ENCODE data around the gene C4BPA.

C4BPA gene

GRCh38 chr1:207089627-207090355 lies 14.2 kb upstream of the C4BPA start:
- H3K36me3 Mint-ChIP-seq (ENCODE audit: low read depth), result no peaks in the 10 kb centered on the region
- H3K9me3 Mint-ChIP-seq, result no peaks in the 10 kb centered on the region
- no peak overlapping the region for H3K4me3 Mint-ChIP-seq
- no peaks in the 10 kb centered on the region for H3K4me1 Mint-ChIP-seq
- peaks cover 15% of the 10 kb centered on the region for H3K27me3 Mint-ChIP-seq (ENCODE audit: low read depth, poor library complexity)
- no peak for DNase-seq
- no peak overlapping the region for H3K27ac Mint-ChIP-seq
- no peak for TF ChIP-seq CTCF (IDR thresholded peaks at IDR 0.05)

- DNase-seq, result no peak
- no peak overlapping the region for H3K27ac Mint-ChIP-seq
- H3K4me3 Mint-ChIP-seq, result no peak overlapping the region
- H3K27me3 Mint-ChIP-seq (ENCODE audit: low read depth, poor library complexity), result peaks cover 16% of the 10 kb centered on the region
- peaks cover under 1% of the 10 kb centered on the region for H3K9me3 Mint-ChIP-seq
- no peak for TF ChIP-seq CTCF (IDR thresholded peaks at IDR 0.05)
- no peaks in the 10 kb centered on the region for H3K4me1 Mint-ChIP-seq
- H3K36me3 Mint-ChIP-seq (ENCODE audit: low read depth), result no peaks in the 10 kb centered on the region
These were observed 12.7 kb upstream of the C4BPA start for GRCh38 chr1:207091200-207091908.

GRCh38 chr1:207093944-207094343 lies 10.1 kb upstream of the C4BPA start:
- H3K9me3 Mint-ChIP-seq, result peaks cover 12% of the 10 kb centered on the region
- TF ChIP-seq CTCF (IDR thresholded peaks at IDR 0.05), result no peak
- no peak overlapping the region for H3K27ac Mint-ChIP-seq
- no peak overlapping the region for H3K4me3 Mint-ChIP-seq
- no peaks in the 10 kb centered on the region for H3K36me3 Mint-ChIP-seq (ENCODE audit: low read depth)
- H3K4me1 Mint-ChIP-seq, result no peaks in the 10 kb centered on the region
- peaks cover 11% of the 10 kb centered on the region for H3K27me3 Mint-ChIP-seq (ENCODE audit: low read depth, poor library complexity)
- DNase-seq, result no peak

- no peak for DNase-seq
- TF ChIP-seq CTCF (IDR thresholded peaks at IDR 0.05), result no peak
- peaks cover 10% of the 10 kb centered on the region for H3K27me3 Mint-ChIP-seq (ENCODE audit: low read depth, poor library complexity)
- peaks cover 16% of the 10 kb centered on the region for H3K9me3 Mint-ChIP-seq
- no peaks in the 10 kb centered on the region for H3K4me1 Mint-ChIP-seq
- H3K4me3 Mint-ChIP-seq, result no peak overlapping the region
- H3K36me3 Mint-ChIP-seq (ENCODE audit: low read depth), result no peaks in the 10 kb centered on the region
- H3K27ac Mint-ChIP-seq, result no peak overlapping the region
These were observed 6.1 kb upstream of the C4BPA start for GRCh38 chr1:207097871-207098324.

- H3K27ac Mint-ChIP-seq, result no peak overlapping the region
- H3K4me1 Mint-ChIP-seq, result no peaks in the 10 kb centered on the region
- TF ChIP-seq CTCF (IDR thresholded peaks at IDR 0.05), result no peak
- DNase-seq, result no peak
- no peak overlapping the region for H3K4me3 Mint-ChIP-seq
- H3K9me3 Mint-ChIP-seq, result peaks cover 12% of the 10 kb centered on the region
- H3K27me3 Mint-ChIP-seq (ENCODE audit: low read depth, poor library complexity), result peaks cover 11% of the 10 kb centered on the region
- H3K36me3 Mint-ChIP-seq (ENCODE audit: low read depth), result no peaks in the 10 kb centered on the region
These were observed 2.3 kb upstream of the C4BPA start for GRCh38 chr1:207101720-207102119.
